Esophagus muscularis mucosa (tissue), 4 donors: ENCODE data around the gene RAB11FIP4. TPM values are rescaled to one million over a fixed set of nuclear protein-coding genes. Genes with fewer than 3 reads are reported as not detected.

Experiments used
- DNase-seq: peaks from one replicate; pipeline ENCODE4 v3.0.0-alpha.2; 2017; ENCODE audit errors: extremely low spot score
- H3K27ac ChIP-seq, 4 donors: fragments of 200-600 bp; sonication (generic); replicated peaks in 1 of 4; 1 replicate in 3 of 4; 2 replicates in 1 of 4; pipeline ENCODE4 v1.5.1; 2016 to 2019; ENCODE audit warnings: mild to moderate bottlenecking in 1 of 4
- H3K27me3 ChIP-seq, 4 donors: fragments of 200-600 bp; sonication (generic); one replicate each; pipeline versions ENCODE4 v1.5.1 to v1.6.0; 2016 to 2019
- H3K36me3 ChIP-seq, 4 donors: fragments of 200-600 bp; sonication (generic); one replicate each; pipeline ENCODE4 v1.5.1; 2016 to 2019
- H3K4me1 ChIP-seq, 4 donors: fragments of 200-600 bp; sonication (generic); one replicate each; pipeline ENCODE4 v1.5.1; 2016 to 2019
- H3K4me3 ChIP-seq, 4 donors: fragments of 200-600 bp; sonication (generic); 1 replicate in 2 of 4; 2 replicates in 2 of 4; pipeline ENCODE4 v1.5.1; 2016 to 2019; ENCODE audit warnings: mild to moderate bottlenecking in 4 of 4, moderate library complexity in 1 of 4
- H3K9me3 ChIP-seq, 4 donors: fragments of 200-600 bp; sonication (generic); 1 replicate in 3 of 4; 2 replicates in 1 of 4; pipeline ENCODE4 v1.5.1; 2016 to 2019
- EP300 ChIP-seq: sonication (generic); formaldehyde crosslinking; IDR thresholded peaks from one replicate; pipeline ENCODE4 v1.6.1; 2017; ENCODE audit warnings: antibody characterized with exemption
- POLR2A ChIP-seq: fragments of 450-650 bp; IDR thresholded peaks from one replicate; pipeline ENCODE4 v1.6.1; 2017; ENCODE audit warnings: antibody characterized with exemption, moderate library complexity, mild to moderate bottlenecking, low read depth
- POLR2AphosphoS5 ChIP-seq, 2 donors: sonication (generic); formaldehyde crosslinking; IDR thresholded peaks; one replicate each; pipeline ENCODE4 v1.6.1; 2017; ENCODE audit warnings: antibody characterized with exemption in 2 of 2
- WGBS: methylation state at CpG from one replicate; pipeline ENCODE4 v1.1.5; 2018; 5-methylcytosine and 5-hydroxymethylcytosine counted together
- intact Hi-C: fragments of 100-400 bp; cut with DNase I; formaldehyde crosslinking; loops from one replicate; pipeline ENCODE4 v1.15.1; 2023
- total RNA-seq, 4 donors: library from RNA; depleted of rRNA; stranded (reverse); fragments of >200 nt; gene quantifications; one replicate each; pipeline versions ENCODE4 v1.1.0 to v1.2.1, GENCODE V29; 2016
- TF ChIP-seq, protein P1 (sequence below), 3 experiments: fragments of 200-600 bp in 2 of 3; fragments of 450-650 bp in 1 of 3; sonication (generic) in 2 of 3; IDR thresholded peaks; one replicate each; pipeline ENCODE4 v1.5.1; 2017 to 2019; ENCODE audit warnings: antibody characterized with exemption in 3 of 3, mild to moderate bottlenecking in 2 of 3, moderate library complexity in 1 of 3

Gene RAB11FIP4
- total RNA-seq, 4 donors from 2014 or later, result 0.75 to 2.3 (median 1.7) TPM

DNA sequence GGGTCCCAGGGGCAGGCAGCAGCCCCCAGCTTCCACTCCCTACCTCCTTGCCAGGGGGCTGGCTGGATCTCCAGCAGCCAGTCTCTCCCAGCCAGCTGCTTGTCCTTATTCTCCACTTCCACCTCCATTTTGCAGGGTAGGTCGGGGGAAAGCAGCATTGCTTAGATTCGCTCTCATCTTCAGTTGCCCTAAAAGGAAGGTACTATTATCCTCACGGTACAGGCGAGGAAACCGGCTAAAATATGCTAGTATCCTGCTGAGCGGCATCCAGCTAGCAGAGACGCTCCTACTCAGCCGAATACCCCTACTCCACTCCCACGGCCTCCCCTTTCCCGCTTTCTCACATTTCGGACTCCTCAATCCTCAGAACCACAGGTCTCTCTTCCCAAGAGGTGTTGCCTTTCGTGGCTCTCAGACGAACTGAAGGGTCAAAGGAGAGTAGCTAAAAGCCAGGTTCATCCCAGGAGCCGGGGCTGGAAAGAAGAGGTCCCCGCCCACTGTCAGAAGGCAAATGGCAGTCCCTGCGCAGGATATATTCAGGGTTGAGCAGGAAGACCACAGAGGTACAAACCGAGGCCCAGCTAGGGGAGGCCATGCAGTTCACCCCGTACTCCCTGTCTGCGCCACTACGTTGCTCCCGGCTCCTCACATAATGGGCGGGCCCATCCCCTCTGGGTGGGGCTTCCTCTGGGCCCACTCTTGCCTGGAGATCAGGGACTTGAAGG, 1.7 kb upstream of the RAB11FIP4 start:
- Histone ChIP-seq H3K4me1 (peaks cover 11 to 20% (median 16%) of the 10 kb centered on the region in 4 donors), H3K36me3 (no peaks in the 10 kb centered on the region), H3K9me3 (no peaks in the 10 kb centered on the region), H3K4me3 (no peak overlapping the region), H3K27me3 (peaks cover 3 to 62% (median 26%) of the 10 kb centered on the region in 4 donors), H3K27ac (no peak overlapping the region)
- DNase-seq, result peak; percentile 83
- WGBS, result 79% methylated on average over 20 of the region's 22 CpGs
- intact Hi-C loops, result no loop called here
- TF ChIP-seq POLR2A (no peak), POLR2AphosphoS5 (IDR thresholded peaks at IDR 0.05) (no peak), EP300 (no peak)
- TF ChIP-seq, protein P1, sequence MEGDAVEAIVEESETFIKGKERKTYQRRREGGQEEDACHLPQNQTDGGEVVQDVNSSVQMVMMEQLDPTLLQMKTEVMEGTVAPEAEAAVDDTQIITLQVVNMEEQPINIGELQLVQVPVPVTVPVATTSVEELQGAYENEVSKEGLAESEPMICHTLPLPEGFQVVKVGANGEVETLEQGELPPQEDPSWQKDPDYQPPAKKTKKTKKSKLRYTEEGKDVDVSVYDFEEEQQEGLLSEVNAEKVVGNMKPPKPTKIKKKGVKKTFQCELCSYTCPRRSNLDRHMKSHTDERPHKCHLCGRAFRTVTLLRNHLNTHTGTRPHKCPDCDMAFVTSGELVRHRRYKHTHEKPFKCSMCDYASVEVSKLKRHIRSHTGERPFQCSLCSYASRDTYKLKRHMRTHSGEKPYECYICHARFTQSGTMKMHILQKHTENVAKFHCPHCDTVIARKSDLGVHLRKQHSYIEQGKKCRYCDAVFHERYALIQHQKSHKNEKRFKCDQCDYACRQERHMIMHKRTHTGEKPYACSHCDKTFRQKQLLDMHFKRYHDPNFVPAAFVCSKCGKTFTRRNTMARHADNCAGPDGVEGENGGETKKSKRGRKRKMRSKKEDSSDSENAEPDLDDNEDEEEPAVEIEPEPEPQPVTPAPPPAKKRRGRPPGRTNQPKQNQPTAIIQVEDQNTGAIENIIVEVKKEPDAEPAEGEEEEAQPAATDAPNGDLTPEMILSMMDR (IDR thresholded peaks at IDR 0.05), result no peak

DNA sequence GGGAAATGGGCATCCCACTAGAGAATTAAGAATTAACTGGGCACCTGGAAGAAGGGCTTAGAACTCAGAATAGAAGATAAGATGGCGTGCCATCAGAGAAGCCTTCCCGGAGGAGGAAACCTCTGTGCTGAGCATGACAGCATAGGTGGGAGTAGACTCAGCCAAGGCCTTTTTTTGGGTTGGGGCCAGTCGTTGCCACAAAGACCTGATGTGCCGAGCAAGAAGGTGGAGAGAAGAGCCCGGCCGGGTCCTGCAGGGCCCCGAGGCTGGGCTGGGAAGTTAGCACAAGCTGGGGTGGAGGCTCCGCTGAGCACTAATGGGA, 1.1 kb upstream of the RAB11FIP4 start:
- 80% methylated on average over 8 of the region's 8 CpGs for WGBS
- H3K4me1 ChIP-seq, result peaks cover 11 to 20% (median 16%) of the 10 kb centered on the region in 4 donors
- H3K4me3 ChIP-seq, result no peak overlapping the region
- peaks cover 3 to 66% (median 26%) of the 10 kb centered on the region in 4 donors for H3K27me3 ChIP-seq
- no peaks in the 10 kb centered on the region for H3K36me3 ChIP-seq
- DNase-seq, result peak; percentile 64
- intact Hi-C loops, result no loop called here
- TF ChIP-seq POLR2AphosphoS5 (IDR thresholded peaks at IDR 0.05) (no peak), EP300 (no peak), POLR2A (no peak)
- TF ChIP-seq, protein P1 (IDR thresholded peaks at IDR 0.05), result no peak
- no peaks in the 10 kb centered on the region for H3K9me3 ChIP-seq
- no peak overlapping the region for H3K27ac ChIP-seq

DNA sequence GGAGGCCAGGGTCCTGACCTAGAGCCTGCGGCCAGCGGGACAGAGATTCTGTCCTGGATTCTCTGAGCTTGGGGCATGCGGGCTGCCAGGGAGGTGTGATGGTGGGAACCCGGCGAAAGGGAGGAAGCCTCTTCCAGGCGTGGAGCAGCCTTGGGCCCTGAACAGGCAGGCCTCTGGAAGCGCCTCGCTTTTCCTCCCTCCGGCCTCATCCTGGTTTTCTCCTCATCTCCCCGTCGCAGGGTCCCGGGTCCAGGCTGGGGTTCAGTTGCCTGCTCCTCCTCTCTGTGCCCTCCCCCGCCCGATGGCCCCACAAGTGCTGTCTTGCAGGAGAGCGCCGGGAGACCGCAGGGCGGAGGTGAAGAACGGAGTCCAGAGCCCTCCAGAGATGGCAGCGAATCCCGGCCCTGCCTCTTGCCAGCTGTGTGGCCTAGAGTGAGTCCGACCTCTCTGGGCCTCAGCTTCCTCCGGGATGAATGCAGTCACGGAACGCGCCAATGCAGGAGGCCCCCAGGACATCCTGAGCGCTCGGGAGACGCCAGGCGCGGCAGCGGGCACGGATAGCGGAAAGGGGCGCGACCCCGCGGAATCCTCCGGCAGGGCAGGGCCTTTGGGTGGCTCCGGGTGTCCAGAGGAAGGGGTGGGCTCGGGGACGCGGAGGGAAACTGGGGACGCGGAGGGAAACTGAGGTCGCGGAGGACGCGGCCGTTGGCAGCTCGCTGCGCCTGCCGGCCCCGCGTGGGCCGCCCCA, 553 bp upstream of the RAB11FIP4 start:
- Histone ChIP-seq H3K27ac (no peak overlapping the region), H3K27me3 (peaks cover 3 to 72% (median 26%) of the 10 kb centered on the region in 4 donors), H3K9me3 (no peaks in the 10 kb centered on the region), H3K4me1 (peaks cover 11 to 20% (median 16%) of the 10 kb centered on the region in 4 donors), H3K36me3 (no peaks in the 10 kb centered on the region), H3K4me3 (peak overlapping the region; percentile 48 to 62 (median 50))
- peak; percentile 77 for DNase-seq
- TF ChIP-seq, protein P1 (IDR thresholded peaks at IDR 0.05), result no peak
- TF ChIP-seq EP300, result no peak
- TF ChIP-seq POLR2A, result no peak
- TF ChIP-seq POLR2AphosphoS5 (IDR thresholded peaks at IDR 0.05), result no peak
- 39% methylated on average over 19 of the region's 56 CpGs for WGBS
- intact Hi-C loops, result no loop called here

DNA sequence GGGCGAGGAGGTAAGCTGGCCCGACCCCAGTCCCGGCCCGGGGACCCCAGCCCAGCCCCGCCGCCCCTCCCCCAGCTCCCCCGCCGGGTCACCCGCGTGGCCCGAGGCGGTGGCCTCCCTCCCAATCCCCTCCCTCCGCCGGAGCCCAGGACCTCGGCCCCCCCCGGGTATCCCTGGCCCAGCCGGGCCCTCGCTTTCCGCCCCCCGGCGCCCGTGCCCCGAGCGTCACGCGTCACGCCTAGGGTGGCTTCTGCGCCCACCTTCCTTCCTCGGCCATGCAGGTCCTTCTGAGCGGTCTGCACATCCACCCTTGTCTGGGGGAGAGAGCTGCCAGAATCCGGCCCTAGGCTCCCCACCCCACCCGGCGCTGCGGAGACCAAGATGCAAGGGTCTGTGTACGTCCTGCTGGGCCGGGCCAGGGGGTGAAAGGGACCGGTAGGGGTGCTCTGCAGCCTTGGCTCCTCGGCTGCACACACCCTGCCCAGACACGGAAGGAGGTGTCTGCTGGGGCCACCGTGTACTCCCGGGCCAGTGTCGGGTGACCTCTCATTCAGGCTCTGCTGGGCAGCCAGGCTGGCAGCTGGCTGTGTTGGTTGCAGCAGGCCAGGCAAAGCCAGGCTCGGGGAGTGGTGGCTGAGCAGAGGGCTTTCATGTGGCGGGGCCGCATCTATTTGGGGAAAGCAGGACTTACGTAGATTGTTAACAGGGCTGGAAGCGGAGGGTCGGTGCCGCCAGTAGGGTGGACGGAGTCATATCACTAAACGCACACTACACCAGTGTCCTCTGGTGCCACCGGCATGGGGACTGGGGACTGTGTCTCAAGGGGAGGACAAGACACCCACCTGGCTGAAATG, 754 bp downstream of the RAB11FIP4 start:
- Histone ChIP-seq H3K27me3 (peaks cover 3 to 85% (median 26%) of the 10 kb centered on the region in 4 donors), H3K4me1 (peaks cover 11 to 20% (median 16%) of the 10 kb centered on the region in 4 donors), H3K27ac (no peak overlapping the region), H3K36me3 (no peaks in the 10 kb centered on the region), H3K4me3 (peak overlapping the region; percentile 48 to 62 (median 50)), H3K9me3 (no peaks in the 10 kb centered on the region)
- TF ChIP-seq POLR2A (no peak), POLR2AphosphoS5 (IDR thresholded peaks at IDR 0.05) (no peak), EP300 (no peak)
- TF ChIP-seq, protein P1 (IDR thresholded peaks at IDR 0.05), result no peak
- intact Hi-C loops, result no loop called here
- DNase-seq, result peak; percentile 57
- WGBS, result 73% methylated on average over 11 of the region's 52 CpGs
